ENCODE results near the gene LDLRAD2. TPM values are rescaled to one million over a fixed set of nuclear protein-coding genes. Genes with fewer than 3 reads are reported as not detected.
"Not testable (repeated sequence)": the region's sequence is repeated elsewhere in the genome, so short reads cannot be mapped to it uniquely, and the experiment has no call there.

The LDLRAD2 gene
- total RNA-seq, 1 donor from 2014 or later: 0.32 TPM

GRCh38 chr1:21770201-21770600 is 41.9 kb upstream of the LDLRAD2 start:
- intact Hi-C loops (cut with DNase I): no loop called here
- Histone ChIP-seq H3K4me1 (peaks cover 55% of the 10 kb centered on the region), H3K4me3 (no peak overlapping the region), H3K9me3 (no peaks in the 10 kb centered on the region), H3K27ac (no peak overlapping the region), H3K36me3 (peaks cover 5% of the 10 kb centered on the region), H3K27me3 (ENCODE audit: low read depth) (no peaks in the 10 kb centered on the region)
- TF ChIP-seq CTCF (IDR thresholded peaks at IDR 0.05): no peak
- no peak for ATAC-seq
- DNase-seq: no peak

GRCh38 chr1:21770602-21771001 is 41.5 kb upstream of the LDLRAD2 start:
- peaks cover 55% of the 10 kb centered on the region for H3K4me1 ChIP-seq
- intact Hi-C loops (cut with DNase I): not testable (repeated sequence)

GRCh38 chr1:21771672-21772071 is 40.4 kb upstream of the LDLRAD2 start:
- peaks cover 49% of the 10 kb centered on the region for H3K4me1 ChIP-seq
- H3K36me3 ChIP-seq; H3K4me3 ChIP-seq; H3K27me3 ChIP-seq (ENCODE audit: low read depth); H3K27ac ChIP-seq; DNase-seq; H3K9me3 ChIP-seq; ATAC-seq; intact Hi-C loops (cut with DNase I): not testable (repeated sequence)

More at GRCh38 chr1:21770602-21771001, 41.5 kb upstream of the LDLRAD2 start:
- DNase-seq; ATAC-seq; H3K27me3 ChIP-seq (ENCODE audit: low read depth); H3K36me3 ChIP-seq; H3K4me3 ChIP-seq; H3K27ac ChIP-seq; H3K9me3 ChIP-seq: not testable (repeated sequence)

- Histone ChIP-seq H3K36me3 (peaks cover 5% of the 10 kb centered on the region), H3K9me3 (no peaks in the 10 kb centered on the region), H3K27ac (no peak overlapping the region), H3K4me1 (peaks cover 31% of the 10 kb centered on the region), H3K4me3 (no peak overlapping the region), H3K27me3 (ENCODE audit: low read depth) (no peaks in the 10 kb centered on the region)
- intact Hi-C loops (cut with DNase I): no loop called here
- no peak for TF ChIP-seq CTCF (IDR thresholded peaks at IDR 0.05)
- DNase-seq (no peak), ATAC-seq (no peak)
Measured at GRCh38 chr1:21773585-21773984, 38.5 kb upstream of the LDLRAD2 start.

GRCh38 chr1:21774835-21775549 is 37.1 kb upstream of the LDLRAD2 start:
- H3K27ac ChIP-seq: no peak overlapping the region
- no peaks in the 10 kb centered on the region for H3K27me3 ChIP-seq (ENCODE audit: low read depth)
- intact Hi-C loops (cut with DNase I): no loop called here
- TF ChIP-seq CTCF (IDR thresholded peaks at IDR 0.05): no peak
- no peak overlapping the region for H3K4me3 ChIP-seq
- no peaks in the 10 kb centered on the region for H3K9me3 ChIP-seq
- H3K36me3 ChIP-seq: no peaks in the 10 kb centered on the region
- DNase-seq: no peak
- H3K4me1 ChIP-seq: peaks cover 26% of the 10 kb centered on the region
- no peak for ATAC-seq

- no peaks in the 10 kb centered on the region for H3K27me3 ChIP-seq (ENCODE audit: low read depth)
- H3K4me1 ChIP-seq: peaks cover 31% of the 10 kb centered on the region
- no peaks in the 10 kb centered on the region for H3K36me3 ChIP-seq
- ATAC-seq: no peak
- no peak for TF ChIP-seq CTCF (IDR thresholded peaks at IDR 0.05)
- H3K4me3 ChIP-seq: no peak overlapping the region
- H3K27ac ChIP-seq: no peak overlapping the region
- intact Hi-C loops (cut with DNase I): no loop called here
- no peaks in the 10 kb centered on the region for H3K9me3 ChIP-seq
- DNase-seq: no peak
Measured at GRCh38 chr1:21775550-21775914, 36.5 kb upstream of the LDLRAD2 start.

Data from lower lobe of right lung (tissue), 2 donors.